Liver (tissue), 9 donors: ENCODE measurements around the gene GIT2. TPM values are rescaled to one million over a fixed set of nuclear protein-coding genes. Genes with fewer than 3 reads are reported as not detected.

ENCODE experiments used
- DNase-seq: peaks from one replicate; pipeline ENCODE4 v3.0.0-alpha.2; 2017; ENCODE audit warnings: low spot score
- H3K27ac ChIP-seq, 2 donors: one replicate each; pipeline ENCODE4 v1.7.0; 2013; ENCODE audit warnings: inconsistent platforms in 2 of 2, low read length in 2 of 2, control low read depth in 1 of 2, low read depth in 1 of 2, mild to moderate bottlenecking in 1 of 2
- H3K27me3 ChIP-seq, 4 donors: one replicate each; pipeline versions ENCODE4 v1.6.1 to v1.7.0; 2013; ENCODE audit warnings: low read length in 3 of 4, inconsistent platforms in 1 of 4, mild to moderate bottlenecking in 1 of 4, moderate library complexity in 1 of 4; ENCODE audit not compliant: control insufficient read depth in 4 of 4, insufficient read depth in 4 of 4
- H3K36me3 ChIP-seq, 4 donors: one replicate each; pipeline versions ENCODE4 v1.6.1 to v1.7.0; 2013; ENCODE audit warnings: low read length in 3 of 4, mild to moderate bottlenecking in 3 of 4, low read depth in 1 of 4, moderate library complexity in 1 of 4; ENCODE audit not compliant: control insufficient read depth in 4 of 4, insufficient read depth in 3 of 4
- H3K4me1 ChIP-seq, 4 donors: one replicate each; pipeline versions ENCODE4 v1.6.1 to v1.7.0; 2013; ENCODE audit warnings: low read length in 3 of 4, mild to moderate bottlenecking in 3 of 4, moderate library complexity in 1 of 4; ENCODE audit not compliant: control insufficient read depth in 4 of 4, insufficient read depth in 4 of 4
- H3K4me3 ChIP-seq, 3 donors: one replicate each; pipeline versions ENCODE4 v1.6.1 to v1.7.0; 2013; ENCODE audit warnings: low read length in 3 of 3, control low read depth in 1 of 3, low read depth in 1 of 3, mild to moderate bottlenecking in 1 of 3
- H3K9ac ChIP-seq, 2 donors: one replicate each; pipeline ENCODE4 v1.7.0; 2013; ENCODE audit warnings: low read length in 2 of 2, mild to moderate bottlenecking in 2 of 2, moderate library complexity in 2 of 2, control low read depth in 1 of 2, low read depth in 1 of 2
- H3K9me3 ChIP-seq, 4 donors: one replicate each; pipeline versions ENCODE4 v1.6.1 to v1.7.0; 2013; ENCODE audit warnings: low read length in 3 of 4; ENCODE audit not compliant: control insufficient read depth in 4 of 4
- EGR1 ChIP-seq, 2 donors: IDR thresholded peaks; 2 replicates each; pipeline ENCODE4 v1.6.1; 2016 to 2018; ENCODE audit warnings: antibody characterized with exemption in 2 of 2, low read depth in 2 of 2
- FOXA1 ChIP-seq: IDR thresholded peaks from 2 replicates; pipeline ENCODE4 v1.6.1; 2016; ENCODE audit warnings: antibody characterized with exemption
- FOXA2 ChIP-seq: IDR thresholded peaks from 2 replicates; pipeline ENCODE4 v1.6.1; 2016; ENCODE audit warnings: antibody characterized with exemption
- GABPA ChIP-seq, 2 donors: IDR thresholded peaks in 1 of 2; conservative IDR thresholded peaks in 1 of 2; 2 replicates each; pipeline ENCODE4 v1.6.1; 2016; ENCODE audit warnings: antibody characterized with exemption in 2 of 2, mild to moderate bottlenecking in 1 of 2, moderate library complexity in 1 of 2
- HNF4A ChIP-seq, 2 donors: conservative IDR thresholded peaks; 2 replicates each; pipeline ENCODE4 v1.6.1; 2016; ENCODE audit warnings: antibody characterized with exemption in 2 of 2, mild to moderate bottlenecking in 2 of 2
- HNF4G ChIP-seq: IDR thresholded peaks from 2 replicates; pipeline ENCODE4 v1.6.1; 2016; ENCODE audit warnings: antibody characterized with exemption
- JUND ChIP-seq, 2 donors: IDR thresholded peaks; 2 replicates each; pipeline ENCODE4 v1.6.1; 2016; ENCODE audit warnings: antibody characterized with exemption in 2 of 2
- MAX ChIP-seq: IDR thresholded peaks from 2 replicates; pipeline ENCODE4 v1.6.1; 2016; ENCODE audit warnings: antibody characterized with exemption
- NR2F2 ChIP-seq: IDR thresholded peaks from 2 replicates; pipeline ENCODE4 v1.6.1; 2016; ENCODE audit warnings: antibody characterized with exemption
- RAD21 ChIP-seq, 2 donors: IDR thresholded peaks; 2 replicates each; pipeline ENCODE4 v1.6.1; 2016; ENCODE audit warnings: antibody characterized with exemption in 2 of 2, mild to moderate bottlenecking in 2 of 2
- REST ChIP-seq: IDR thresholded peaks from 2 replicates; pipeline ENCODE4 v1.6.1; 2016; ENCODE audit warnings: antibody characterized with exemption, mild to moderate bottlenecking
- RXRA ChIP-seq, 2 donors: IDR thresholded peaks; 2 replicates each; pipeline ENCODE4 v1.6.1; 2017 to 2018; ENCODE audit warnings: antibody characterized with exemption in 2 of 2, mild to moderate bottlenecking in 1 of 2
- SP1 ChIP-seq: IDR thresholded peaks from 2 replicates; pipeline ENCODE4 v1.6.1; 2018; ENCODE audit warnings: antibody characterized with exemption, mild to moderate bottlenecking
- TAF1 ChIP-seq: conservative IDR thresholded peaks from 2 replicates; pipeline ENCODE4 v1.6.1; 2016; ENCODE audit warnings: antibody characterized with exemption, mild to moderate bottlenecking
- YY1 ChIP-seq: IDR thresholded peaks from 2 replicates; pipeline ENCODE4 v1.6.1; 2016; ENCODE audit warnings: antibody characterized with exemption, mild to moderate bottlenecking
- ZBTB33 ChIP-seq: IDR thresholded peaks from 2 replicates; pipeline ENCODE4 v1.6.1; 2016; ENCODE audit warnings: antibody characterized with exemption
- WGBS: extraction: QIAGEN DNeasy Blood & Tissue Kit; methylation state at CpG from one replicate; pipeline ENCODE4 v1.1.7; 2013; 5-methylcytosine and 5-hydroxymethylcytosine counted together
- polyA plus RNA-seq, 2 donors: library from polyadenylated mRNA; stranded (reverse) in 1 of 2; unstranded in 1 of 2; fragments of 200-250 nt in 1 of 2; fragments of >200 nt in 1 of 2; fragmentation: Nextera tagmentation in 1 of 2; extraction: Ambion mirVana in 1 of 2; gene quantifications; one replicate each; pipeline versions ENCODE4 v1.2.1 to v1.2.3, GENCODE V29; 2013 to 2015
- total RNA-seq, 2 donors: library from RNA; depleted of rRNA; stranded (reverse); fragments of >200 nt; gene quantifications; one replicate each; pipeline ENCODE4 v1.2.3, GENCODE V29; 2014
- TF ChIP-seq, protein P1 (sequence below): IDR thresholded peaks from 2 replicates; pipeline ENCODE4 v1.6.1; 2016; ENCODE audit warnings: antibody characterized with exemption
- donor health status: healthy.
- donor health status: healthy.
- donor health status: healthy.
- donor health status: healthy.
- donor health status: healthy.

Gene GIT2
- total and polyA plus RNA-seq, 4 donors, result 6.7 to 30.4 (median 16.7) TPM

DNA sequence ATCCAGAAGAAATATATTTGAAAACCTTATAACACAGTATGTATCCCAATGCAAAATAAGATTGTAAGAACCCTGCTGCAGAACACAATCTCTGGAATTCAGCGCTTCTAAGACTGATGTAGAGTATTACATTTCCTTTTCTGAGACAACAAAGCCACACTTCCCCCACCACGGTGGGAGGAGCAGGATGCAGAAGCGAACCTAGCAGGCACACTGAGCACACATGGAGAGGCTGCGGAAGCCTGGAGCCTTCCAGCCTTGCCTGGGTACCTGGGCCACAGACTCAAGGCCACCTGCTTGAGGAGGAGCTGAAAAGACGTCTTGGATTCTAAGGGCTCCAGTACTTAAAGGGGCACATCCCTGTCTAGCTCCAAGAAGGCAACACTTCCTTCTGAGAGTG lies 49.7 kb downstream of the GIT2 start:
- H3K36me3 ChIP-seq, result peaks cover 3 to 15% (median 11%) of the 10 kb centered on the region in 4 donors
- TF ChIP-seq NR2F2 (no peak), EGR1 (IDR thresholded peaks at IDR 0.05; ENCODE audit: low read depth in 2 of 2) (no peak), FOXA1 (no peak), SP1 (no peak), MAX (no peak), ZBTB33 (no peak), HNF4G (no peak), JUND (IDR thresholded peaks at IDR 0.05) (no peak), GABPA (IDR thresholded peaks at IDR 0.05 in 1 of 2, conservative IDR thresholded peaks at IDR 0.05 in 1 of 2) (no peak), RXRA (IDR thresholded peaks at IDR 0.05) (no peak), REST (no peak), TAF1 (no peak)
- TF ChIP-seq, protein P1, sequence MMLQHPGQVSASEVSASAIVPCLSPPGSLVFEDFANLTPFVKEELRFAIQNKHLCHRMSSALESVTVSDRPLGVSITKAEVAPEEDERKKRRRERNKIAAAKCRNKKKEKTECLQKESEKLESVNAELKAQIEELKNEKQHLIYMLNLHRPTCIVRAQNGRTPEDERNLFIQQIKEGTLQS, result no peak
- peaks cover 6 to 57% (median 39%) of the 10 kb centered on the region in 4 donors for H3K4me1 ChIP-seq
- no peaks in the 10 kb centered on the region for H3K27me3 ChIP-seq
- no peaks in the 10 kb centered on the region for H3K9me3 ChIP-seq
- DNase-seq, result no peak
- WGBS, result 69% methylated on average over 5 of the region's 5 CpGs
- no peak overlapping the region for H3K4me3 ChIP-seq
- no peak overlapping the region for H3K9ac ChIP-seq
- no peak overlapping the region for H3K27ac ChIP-seq

- peak; percentile 49 for DNase-seq
- no peak for TF ChIP-seq ZBTB33
- peak; percentile 47 for TF ChIP-seq MAX
- TF ChIP-seq FOXA1, result no peak
- no peak for TF ChIP-seq NR2F2
- TF ChIP-seq SP1, result peak; percentile 55
- TF ChIP-seq, protein P1, result no peak
- TF ChIP-seq RAD21 (IDR thresholded peaks at IDR 0.05), result peak; percentile 34 to 60
- peak; percentile 7 to 33 for TF ChIP-seq RXRA (IDR thresholded peaks at IDR 0.05)
- no peak for TF ChIP-seq REST
- TF ChIP-seq TAF1, result no peak
- no peak for TF ChIP-seq JUND (IDR thresholded peaks at IDR 0.05)
- no peak for TF ChIP-seq HNF4G
- TF ChIP-seq YY1, result peak; percentile 25
- no peak for TF ChIP-seq FOXA2
- TF ChIP-seq HNF4A (conservative IDR thresholded peaks at IDR 0.05), result no peak
These were observed 51.4 kb downstream of the GIT2 start for GRCh38 chr12:109944561-109945359.

More at GRCh38 chr12:109944561-109945359, 51.4 kb downstream of the GIT2 start:
- H3K4me3 ChIP-seq, result no peak overlapping the region
- H3K27me3 ChIP-seq, result no peaks in the 10 kb centered on the region
- peaks cover 0 to 3% (median 2%) of the 10 kb centered on the region in 4 donors for H3K36me3 ChIP-seq
- H3K4me1 ChIP-seq, result peaks cover 6 to 47% (median 31%) of the 10 kb centered on the region in 4 donors
- H3K9me3 ChIP-seq, result no peaks in the 10 kb centered on the region
- H3K9ac ChIP-seq, result peak overlapping the region in 1 of 2 donors; percentile 16
- peak overlapping the region; percentile 39 to 66 for H3K27ac ChIP-seq
- 42% methylated on average over 17 of the region's 17 CpGs for WGBS
